Stimulated activated effector memory CD8-positive, alpha-beta T cell treated with anti-CD3 and anti-CD28 coated beads, Interleukin-12 subunit alpha, Interleukin-12 subunit beta, amount 100 ng/mL, for 72 hours (primary cell): Measurements from ENCODE around the gene PALLD.

Experiments used
- ATAC-seq: fragments of 150-1000 bp; cut with Tn5 transposase; 2 replicates; pipeline ENCODE4 v1.10.0; 2021
- DNase-seq, 2 donors: peaks; one replicate each; pipeline ENCODE4 v3.0.0; 2021 to 2022; ENCODE audit warnings: low spot score in 2 of 2
- H3K27ac Mint-ChIP-seq: one replicate; pipeline ENCODE4 v1.8.0; 2022; ENCODE audit warnings: mild to moderate bottlenecking, mixed read lengths
- H3K36me3 Mint-ChIP-seq: one replicate; pipeline ENCODE4 v1.8.0; 2022; ENCODE audit warnings: mild to moderate bottlenecking, mixed read lengths
- H3K4me1 Mint-ChIP-seq: one replicate; pipeline ENCODE4 v1.8.0; 2022; ENCODE audit warnings: mixed read lengths
- H3K4me3 Mint-ChIP-seq: one replicate; pipeline ENCODE4 v1.8.0; 2022; ENCODE audit warnings: mild to moderate bottlenecking, mixed read lengths
- H3K9me3 Mint-ChIP-seq: one replicate; pipeline ENCODE4 v1.8.0; 2022; ENCODE audit warnings: mixed read lengths

Gene PALLD

GRCh38 chr4:168849030-168849675 lies 352.3 kb downstream of the PALLD start:
- ATAC-seq: no peak
- Mint-ChIP-seq H3K9me3 (no peaks in the 10 kb centered on the region), H3K4me1 (peaks cover 13% of the 10 kb centered on the region), H3K36me3 (no peaks in the 10 kb centered on the region), H3K4me3 (no peak overlapping the region), H3K27ac (no peak overlapping the region)
- no peak for DNase-seq

- DNase-seq: no peak
- Mint-ChIP-seq H3K4me1 (peaks cover 13% of the 10 kb centered on the region), H3K4me3 (no peak overlapping the region), H3K36me3 (no peaks in the 10 kb centered on the region), H3K27ac (no peak overlapping the region), H3K9me3 (no peaks in the 10 kb centered on the region)
- ATAC-seq: no peak
Measured at GRCh38 chr4:168849997-168850396, 353.1 kb downstream of the PALLD start.

- H3K9me3 Mint-ChIP-seq: no peaks in the 10 kb centered on the region
- no peaks in the 10 kb centered on the region for H3K36me3 Mint-ChIP-seq
- no peak for ATAC-seq
- H3K27ac Mint-ChIP-seq: no peak overlapping the region
- no peak overlapping the region for H3K4me3 Mint-ChIP-seq
- DNase-seq: no peak
- peaks cover 13% of the 10 kb centered on the region for H3K4me1 Mint-ChIP-seq
Measured at GRCh38 chr4:168852387-168852786, 355.5 kb downstream of the PALLD start.

DNA sequence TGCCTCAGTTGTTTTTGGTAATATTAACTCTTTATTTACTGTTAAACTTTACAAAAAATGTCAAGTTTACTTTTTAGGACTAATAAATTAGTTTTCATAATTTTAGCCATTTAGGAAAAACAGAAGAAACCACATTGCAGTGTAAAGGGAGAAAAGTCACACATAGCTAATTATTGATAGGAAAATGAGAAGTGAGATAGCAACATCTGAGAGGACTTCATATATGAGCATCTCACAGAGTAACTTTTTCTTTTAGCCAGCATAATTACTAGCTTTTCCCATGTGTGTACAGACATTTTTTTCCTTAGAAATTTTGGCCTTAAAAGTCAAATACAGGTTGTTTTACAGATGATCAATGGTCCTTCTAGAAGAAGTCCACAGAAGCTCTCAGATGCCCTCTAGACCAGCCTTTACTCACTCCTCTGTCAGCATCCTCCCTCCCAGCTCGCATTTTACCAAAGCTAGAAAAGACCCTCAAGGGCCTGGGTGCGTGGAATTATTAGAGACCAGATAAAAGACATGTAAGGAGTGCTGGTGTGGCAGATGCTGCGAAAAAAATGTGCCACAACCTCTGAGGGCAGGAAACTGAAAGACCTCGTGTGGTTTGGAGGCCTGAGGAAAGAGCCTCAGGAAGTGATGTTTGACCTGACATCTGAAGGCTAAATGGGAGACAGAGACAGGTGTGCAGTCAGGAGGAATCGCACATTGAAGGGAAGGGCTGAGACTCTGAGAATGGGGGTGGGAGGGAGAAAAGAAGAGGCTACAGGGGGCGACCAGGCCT lies 356.3 kb downstream of the PALLD start:
- Mint-ChIP-seq H3K36me3 (no peaks in the 10 kb centered on the region), H3K27ac (no peak overlapping the region), H3K9me3 (no peaks in the 10 kb centered on the region), H3K4me1 (peaks cover 12% of the 10 kb centered on the region), H3K4me3 (no peak overlapping the region)
- DNase-seq (no peak), ATAC-seq (no peak)

- peak; percentile 34 for ATAC-seq
Measured at GRCh38 chr4:168853770-168854169, 356.9 kb downstream of the PALLD start.

GRCh38 chr4:168854350-168854921 lies 357.6 kb downstream of the PALLD start:
- no peak for DNase-seq
- H3K4me3 Mint-ChIP-seq: no peak overlapping the region
- no peaks in the 10 kb centered on the region for H3K9me3 Mint-ChIP-seq

More at GRCh38 chr4:168853770-168854169, 356.9 kb downstream of the PALLD start:
- no peaks in the 10 kb centered on the region for H3K36me3 Mint-ChIP-seq
- H3K9me3 Mint-ChIP-seq: no peaks in the 10 kb centered on the region
- H3K4me3 Mint-ChIP-seq: no peak overlapping the region
- no peak for DNase-seq
- H3K4me1 Mint-ChIP-seq: peaks cover 8% of the 10 kb centered on the region
- no peak overlapping the region for H3K27ac Mint-ChIP-seq

GRCh38 chr4:168856312-168856711 lies 359.5 kb downstream of the PALLD start:
- H3K4me1 Mint-ChIP-seq: peaks cover 16% of the 10 kb centered on the region
- H3K27ac Mint-ChIP-seq: no peak overlapping the region
- no peaks in the 10 kb centered on the region for H3K36me3 Mint-ChIP-seq

More at GRCh38 chr4:168854350-168854921, 357.6 kb downstream of the PALLD start:
- peaks cover 8% of the 10 kb centered on the region for H3K4me1 Mint-ChIP-seq
- ATAC-seq: no peak
- H3K27ac Mint-ChIP-seq: no peak overlapping the region
- no peaks in the 10 kb centered on the region for H3K36me3 Mint-ChIP-seq

DNA sequence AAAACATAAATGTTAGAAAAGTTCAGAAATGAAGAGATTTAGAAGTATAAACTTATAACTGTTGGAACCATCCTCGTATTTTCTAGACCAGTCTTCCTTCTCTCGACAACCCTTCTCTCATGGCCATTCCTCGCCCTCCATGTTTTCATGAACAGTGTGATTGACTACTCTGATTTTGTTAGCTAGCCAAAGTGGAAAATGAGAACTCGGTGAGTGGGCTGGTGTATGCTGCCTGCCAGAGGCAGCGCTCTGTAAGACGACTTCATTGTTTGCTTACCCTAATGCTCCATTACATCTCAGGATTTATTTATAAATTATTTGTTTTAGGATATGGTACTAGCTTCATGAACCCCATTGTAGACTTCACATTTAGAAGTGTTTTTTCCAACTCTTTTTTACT lies 360.2 kb downstream of the PALLD start:
- no peak for DNase-seq
- Mint-ChIP-seq H3K9me3 (no peaks in the 10 kb centered on the region), H3K36me3 (no peaks in the 10 kb centered on the region), H3K4me1 (peaks cover 16% of the 10 kb centered on the region), H3K4me3 (no peak overlapping the region), H3K27ac (no peak overlapping the region)
- no peak for ATAC-seq

More at GRCh38 chr4:168856312-168856711, 359.5 kb downstream of the PALLD start:
- H3K9me3 Mint-ChIP-seq: no peaks in the 10 kb centered on the region
- DNase-seq: no peak
- ATAC-seq: no peak
- no peak overlapping the region for H3K4me3 Mint-ChIP-seq

- no peaks in the 10 kb centered on the region for H3K9me3 Mint-ChIP-seq
- ATAC-seq: no peak
- no peak overlapping the region for H3K27ac Mint-ChIP-seq
Measured at GRCh38 chr4:168857546-168858314, 360.9 kb downstream of the PALLD start.

DNA sequence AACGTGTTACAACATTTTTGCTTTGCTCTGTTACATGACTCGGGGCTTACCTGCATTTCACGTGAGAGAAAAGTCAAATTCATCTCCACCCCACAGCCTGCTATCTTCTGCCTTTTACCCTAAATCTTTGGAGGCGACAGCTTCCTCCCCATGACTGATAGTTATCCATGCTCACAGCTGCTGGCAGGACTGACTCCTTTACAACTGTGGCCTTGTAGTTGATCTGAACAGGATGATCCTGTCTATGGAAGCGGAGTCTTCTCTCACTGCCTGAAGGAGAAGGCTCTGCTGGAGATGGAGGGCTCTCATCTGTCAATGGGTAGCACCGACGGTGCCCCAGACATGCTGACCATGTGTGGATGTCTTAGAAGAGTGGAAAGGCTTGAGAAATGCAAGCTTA lies 362.2 kb downstream of the PALLD start:
- ATAC-seq (no peak), DNase-seq (no peak)
- H3K4me1 Mint-ChIP-seq: peaks cover 14% of the 10 kb centered on the region
- H3K4me3 Mint-ChIP-seq: no peak overlapping the region
- H3K9me3 Mint-ChIP-seq: no peaks in the 10 kb centered on the region
- no peak overlapping the region for H3K27ac Mint-ChIP-seq
- H3K36me3 Mint-ChIP-seq: no peaks in the 10 kb centered on the region

More at GRCh38 chr4:168857546-168858314, 360.9 kb downstream of the PALLD start:
- Mint-ChIP-seq H3K36me3 (no peaks in the 10 kb centered on the region), H3K4me3 (no peak overlapping the region), H3K4me1 (peaks cover 16% of the 10 kb centered on the region)
- DNase-seq: no peak

GRCh38 chr4:168859888-168860694 lies 363.2 kb downstream of the PALLD start:
- H3K4me1 Mint-ChIP-seq: peaks cover 14% of the 10 kb centered on the region
- H3K9me3 Mint-ChIP-seq: no peaks in the 10 kb centered on the region
- H3K4me3 Mint-ChIP-seq: peak overlapping the region; percentile 7
- no peak for DNase-seq
- no peaks in the 10 kb centered on the region for H3K36me3 Mint-ChIP-seq
- no peak overlapping the region for H3K27ac Mint-ChIP-seq
- ATAC-seq: peak; percentile 78

GRCh38 chr4:168860827-168861226 lies 364.0 kb downstream of the PALLD start:
- H3K4me3 Mint-ChIP-seq: no peak overlapping the region
- DNase-seq (no peak), ATAC-seq (no peak)
- H3K36me3 Mint-ChIP-seq: no peaks in the 10 kb centered on the region
- H3K4me1 Mint-ChIP-seq: peaks cover 14% of the 10 kb centered on the region
- H3K9me3 Mint-ChIP-seq: no peaks in the 10 kb centered on the region
- H3K27ac Mint-ChIP-seq: no peak overlapping the region

GRCh38 chr4:168863719-168864647 lies 367.1 kb downstream of the PALLD start:
- Mint-ChIP-seq H3K27ac (peak overlapping the region; percentile 49), H3K36me3 (no peaks in the 10 kb centered on the region), H3K4me3 (peak overlapping the region; percentile 4), H3K9me3 (no peaks in the 10 kb centered on the region), H3K4me1 (peaks cover 15% of the 10 kb centered on the region)
- ATAC-seq: peak; percentile 81
- DNase-seq: no peak
